ENCODE results near the gene CNTNAP1.

Gene CNTNAP1

DNA sequence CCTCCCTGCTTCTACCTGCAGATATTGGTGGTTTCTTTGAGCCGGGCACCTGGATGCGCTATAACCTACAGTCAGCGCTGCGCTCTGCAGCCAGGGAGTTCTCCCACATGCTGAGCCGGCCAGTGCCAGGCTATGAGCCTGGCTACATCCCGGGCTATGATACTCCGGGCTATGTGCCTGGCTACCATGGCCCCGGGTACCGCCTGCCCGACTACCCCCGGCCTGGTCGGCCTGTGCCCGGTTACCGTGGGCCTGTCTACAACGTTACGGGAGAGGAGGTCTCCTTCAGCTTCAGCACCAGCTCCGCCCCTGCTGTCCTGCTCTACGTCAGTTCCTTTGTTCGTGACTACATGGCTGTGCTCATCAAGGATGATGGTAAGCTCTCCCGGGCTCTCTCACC, 13.2 kb downstream of the CNTNAP1 start:
- no peak for DNase-seq (ENCODE audit: extremely low read depth, insufficient read length)
- H3K27me3 ChIP-seq (replicated peaks; ENCODE audit: control insufficient read depth, insufficient read depth, low read length): no peaks in the 10 kb centered on the region
- TF ChIP-seq, protein P1, sequence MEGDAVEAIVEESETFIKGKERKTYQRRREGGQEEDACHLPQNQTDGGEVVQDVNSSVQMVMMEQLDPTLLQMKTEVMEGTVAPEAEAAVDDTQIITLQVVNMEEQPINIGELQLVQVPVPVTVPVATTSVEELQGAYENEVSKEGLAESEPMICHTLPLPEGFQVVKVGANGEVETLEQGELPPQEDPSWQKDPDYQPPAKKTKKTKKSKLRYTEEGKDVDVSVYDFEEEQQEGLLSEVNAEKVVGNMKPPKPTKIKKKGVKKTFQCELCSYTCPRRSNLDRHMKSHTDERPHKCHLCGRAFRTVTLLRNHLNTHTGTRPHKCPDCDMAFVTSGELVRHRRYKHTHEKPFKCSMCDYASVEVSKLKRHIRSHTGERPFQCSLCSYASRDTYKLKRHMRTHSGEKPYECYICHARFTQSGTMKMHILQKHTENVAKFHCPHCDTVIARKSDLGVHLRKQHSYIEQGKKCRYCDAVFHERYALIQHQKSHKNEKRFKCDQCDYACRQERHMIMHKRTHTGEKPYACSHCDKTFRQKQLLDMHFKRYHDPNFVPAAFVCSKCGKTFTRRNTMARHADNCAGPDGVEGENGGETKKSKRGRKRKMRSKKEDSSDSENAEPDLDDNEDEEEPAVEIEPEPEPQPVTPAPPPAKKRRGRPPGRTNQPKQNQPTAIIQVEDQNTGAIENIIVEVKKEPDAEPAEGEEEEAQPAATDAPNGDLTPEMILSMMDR (IDR thresholded peaks at IDR 0.05; ENCODE audit: insufficient read depth, low read length, poor library complexity, severe bottlenecking): no peak
- H3K36me3 ChIP-seq (ENCODE audit: control insufficient read depth, insufficient read depth, low read length): peaks cover 32% of the 10 kb centered on the region
- no peak overlapping the region for H3K4me3 ChIP-seq (replicated peaks; ENCODE audit: low read depth, low read length)

DNA sequence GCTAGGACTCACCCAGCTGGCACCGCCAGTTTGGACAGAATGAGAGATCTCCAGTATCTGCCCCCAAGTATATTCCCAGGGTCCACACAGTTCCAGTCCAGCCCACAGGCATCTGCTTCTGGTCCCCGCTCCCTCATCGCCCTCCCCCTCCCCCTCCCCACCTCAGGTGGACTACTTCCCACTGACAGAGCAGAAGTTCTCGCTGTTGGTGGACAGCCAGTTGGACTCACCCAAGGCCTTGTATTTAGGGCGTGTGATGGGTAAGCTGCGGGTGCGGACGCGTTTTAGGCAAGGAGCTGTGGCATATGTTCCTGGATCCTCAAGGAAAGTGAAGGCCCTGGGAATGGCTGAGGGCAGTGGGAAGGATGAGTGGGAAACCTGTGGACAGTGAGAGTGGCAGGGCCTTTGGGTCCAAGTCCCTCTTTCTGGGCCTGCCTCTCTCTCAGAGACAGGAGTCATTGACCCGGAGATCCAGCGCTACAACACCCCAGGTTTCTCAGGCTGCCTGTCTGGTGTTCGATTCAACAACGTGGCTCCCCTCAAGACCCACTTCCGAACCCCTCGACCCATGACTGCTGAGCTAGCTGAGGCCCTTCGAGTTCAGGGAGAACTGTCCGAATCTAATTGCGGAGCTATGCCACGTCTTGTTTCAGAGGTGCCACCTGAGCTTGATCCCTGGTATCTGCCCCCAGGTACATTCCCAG, 14.9 kb downstream of the CNTNAP1 start:
- Histone ChIP-seq H3K27me3 (replicated peaks; ENCODE audit: control insufficient read depth, insufficient read depth, low read length) (no peaks in the 10 kb centered on the region), H3K36me3 (ENCODE audit: control insufficient read depth, insufficient read depth, low read length) (peaks cover 35% of the 10 kb centered on the region), H3K4me3 (replicated peaks; ENCODE audit: low read depth, low read length) (no peak overlapping the region)
- TF ChIP-seq, protein P1 (IDR thresholded peaks at IDR 0.05; ENCODE audit: insufficient read depth, low read length, poor library complexity, severe bottlenecking): no peak
- DNase-seq (ENCODE audit: extremely low read depth, insufficient read length): no peak

DNA sequence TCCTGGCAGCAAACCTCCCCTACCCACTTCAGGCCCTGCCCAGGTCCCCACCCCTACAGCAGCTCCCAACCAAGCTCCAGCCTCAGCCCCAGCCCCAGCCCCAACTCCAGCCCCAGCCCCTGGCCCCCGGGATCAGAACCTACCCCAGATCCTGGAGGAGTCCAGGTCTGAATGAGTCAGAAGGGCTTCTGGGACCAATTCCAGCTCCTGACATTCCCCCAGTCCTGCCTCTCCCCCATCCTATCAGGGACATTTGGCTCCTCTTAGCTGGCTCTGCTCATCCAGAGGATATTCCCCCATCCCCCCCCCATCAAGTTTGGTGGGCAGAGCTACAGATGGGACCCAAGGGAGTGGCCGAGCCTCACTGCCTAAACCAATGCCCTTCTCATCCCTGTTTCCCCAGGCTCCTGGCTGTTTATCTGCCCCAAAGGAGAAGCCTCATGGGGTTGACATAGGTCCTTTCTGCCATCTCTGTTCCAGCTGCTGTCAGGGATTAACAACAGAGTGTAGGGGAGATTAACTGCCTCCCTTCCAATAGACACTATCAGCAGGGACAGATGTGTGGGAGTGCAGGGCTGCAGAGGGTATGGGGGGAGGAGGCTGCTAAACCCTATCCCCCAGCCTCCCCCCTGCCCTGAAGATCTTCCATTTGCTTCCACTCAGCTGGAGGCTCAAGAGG, 16.5 kb downstream of the CNTNAP1 start:
- DNase-seq (ENCODE audit: extremely low read depth, insufficient read length): no peak
- Histone ChIP-seq H3K4me3 (replicated peaks; ENCODE audit: low read depth, low read length) (no peak overlapping the region), H3K36me3 (ENCODE audit: control insufficient read depth, insufficient read depth, low read length) (peaks cover 31% of the 10 kb centered on the region), H3K27me3 (replicated peaks; ENCODE audit: control insufficient read depth, insufficient read depth, low read length) (no peaks in the 10 kb centered on the region)
- TF ChIP-seq, protein P1 (IDR thresholded peaks at IDR 0.05; ENCODE audit: insufficient read depth, low read length, poor library complexity, severe bottlenecking): no peak

DNA sequence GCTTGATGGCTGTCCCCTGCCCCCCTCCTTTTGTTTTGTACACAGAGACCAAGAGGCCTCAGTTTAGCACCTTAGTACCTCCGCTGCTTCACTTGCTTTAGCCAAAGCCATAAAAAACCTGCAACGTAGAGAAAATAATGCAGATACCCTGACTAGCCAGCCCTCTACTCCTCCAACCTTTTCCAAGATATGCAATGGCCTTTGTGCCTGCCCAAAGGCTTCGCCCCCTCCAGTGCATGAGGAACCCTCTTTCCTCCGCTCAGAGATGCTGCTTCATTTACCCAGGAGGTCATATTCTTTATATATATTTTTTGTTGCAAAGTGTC, 17.0 kb downstream of the CNTNAP1 start:
- H3K27me3 ChIP-seq (replicated peaks; ENCODE audit: control insufficient read depth, insufficient read depth, low read length): no peaks in the 10 kb centered on the region
- no peak overlapping the region for H3K4me3 ChIP-seq (replicated peaks; ENCODE audit: low read depth, low read length)
- H3K36me3 ChIP-seq (ENCODE audit: control insufficient read depth, insufficient read depth, low read length): peaks cover 31% of the 10 kb centered on the region
- TF ChIP-seq, protein P1 (IDR thresholded peaks at IDR 0.05; ENCODE audit: insufficient read depth, low read length, poor library complexity, severe bottlenecking): no peak
- no peak for DNase-seq (ENCODE audit: extremely low read depth, insufficient read length)

DNA sequence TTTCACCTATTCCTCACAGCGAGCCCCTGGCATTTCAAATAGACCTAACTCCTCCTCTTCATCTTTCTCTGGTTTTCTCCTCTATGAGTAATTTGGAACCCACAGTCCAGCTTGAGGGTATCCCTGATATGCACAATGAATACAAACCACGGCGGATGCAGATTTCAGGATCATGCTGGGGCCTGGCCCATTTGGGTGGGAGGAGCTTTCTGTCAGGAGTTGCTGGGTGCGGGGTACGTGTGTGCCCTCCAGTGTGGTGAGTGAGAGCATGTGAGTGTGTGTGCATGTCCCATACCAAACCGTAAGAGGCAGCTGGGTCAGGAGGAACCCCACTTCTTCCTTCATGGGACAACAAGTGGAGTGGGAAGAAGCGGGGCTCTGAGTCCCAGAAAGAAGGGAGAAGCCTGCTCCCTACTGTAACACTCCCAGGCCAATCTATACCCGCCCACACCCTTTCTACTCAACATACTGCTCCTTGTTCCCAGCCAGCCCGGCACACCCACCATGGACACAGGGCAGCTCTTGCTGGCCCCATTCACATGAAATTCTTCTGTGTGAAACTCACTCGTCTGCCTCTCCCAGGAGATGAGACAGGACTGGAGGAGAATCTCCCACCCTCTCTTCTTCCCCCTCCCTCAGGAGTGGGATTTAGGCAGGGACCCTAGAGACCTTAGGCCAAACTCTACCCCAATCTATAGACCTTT, 18.4 kb downstream of the CNTNAP1 start:
- H3K4me3 ChIP-seq (replicated peaks; ENCODE audit: low read depth, low read length): no peak overlapping the region
- no peak for DNase-seq (ENCODE audit: extremely low read depth, insufficient read length)
- TF ChIP-seq, protein P1 (IDR thresholded peaks at IDR 0.05; ENCODE audit: insufficient read depth, low read length, poor library complexity, severe bottlenecking): no peak
- H3K27me3 ChIP-seq (replicated peaks; ENCODE audit: control insufficient read depth, insufficient read depth, low read length): no peaks in the 10 kb centered on the region
- peaks cover 29% of the 10 kb centered on the region for H3K36me3 ChIP-seq (ENCODE audit: control insufficient read depth, insufficient read depth, low read length)
